ENCODE measurements around the gene ERBB2. TPM values are rescaled to one million over a fixed set of nuclear protein-coding genes. Genes with fewer than 3 reads are reported as not detected.
A peak's percentile ranks its signal among the peaks of the same experiment; 100 is the strongest.

ERBB2 gene
- total and polyA plus RNA-seq, 9 of the 15 experiments (the other 6 are each of a cell fraction or from before 2014, with no cell fraction given), result 0.74 to 5.6 (median 3.3) TPM

- TF ChIP-seq PTBP1 (IDR thresholded peaks at IDR 0.05; ENCODE audit: low read depth, low read length) (no peak), CBFA2T2 (conservative IDR thresholded peaks at IDR 0.05) (peak; percentile 67), FOSL1 (tag; conservative IDR thresholded peaks at IDR 0.05) (peak; percentile 68), KDM2B (CRISPR knock-in tag; IDR thresholded peaks at IDR 0.05) (peak; percentile 95), SOX6 (IDR thresholded peaks at IDR 0.05) (peak; percentile 78), RCOR1 (IDR thresholded peaks at IDR 0.05; ENCODE audit: borderline replicate concordance in 1 of 2, low read depth in 2 of 2, low read length in 2 of 2) (peak in 1 of 2 experiments; percentile 59; a peak in 1 of 4 replicates), CXXC5 (CRISPR knock-in tag; IDR thresholded peaks at IDR 0.05) (peak; percentile 89), ATF7 (IDR thresholded peaks at IDR 0.05) (0 out of 2 replicates have a peak, but pooled peaks have one; percentile 27), HIVEP1 (CRISPR knock-in tag; IDR thresholded peaks at IDR 0.05) (peak; percentile 59; the same call in 1 of the 2 replicates), SREBF1 (IDR thresholded peaks at IDR 0.05; ENCODE audit: borderline replicate concordance, low read depth, low read length) (no peak), SMAD4 (CRISPR knock-in tag; conservative IDR thresholded peaks at IDR 0.05) (peak; percentile 88), ZNF592 (IDR thresholded peaks at IDR 0.05) (peak; percentile 55), FOXK2 (conservative IDR thresholded peaks at IDR 0.05 in 1 of 2, IDR thresholded peaks at IDR 0.05 in 1 of 2; ENCODE audit: low read depth in 2 of 2) (no peak), ZFP1 (CRISPR knock-in tag; IDR thresholded peaks at IDR 0.05) (no peak), MYNN (IDR thresholded peaks at IDR 0.05) (peak; percentile 82), MYNN (CRISPR knock-in tag; IDR thresholded peaks at IDR 0.05) (no peak), ARHGAP35 (IDR thresholded peaks at IDR 0.05; ENCODE audit: partially characterized antibody) (no peak), CGGBP1 (CRISPR knock-in tag; IDR thresholded peaks at IDR 0.05) (0 out of 2 replicates have a peak, but pooled peaks have one; percentile 10)
- TF ChIP-seq, protein P1, sequence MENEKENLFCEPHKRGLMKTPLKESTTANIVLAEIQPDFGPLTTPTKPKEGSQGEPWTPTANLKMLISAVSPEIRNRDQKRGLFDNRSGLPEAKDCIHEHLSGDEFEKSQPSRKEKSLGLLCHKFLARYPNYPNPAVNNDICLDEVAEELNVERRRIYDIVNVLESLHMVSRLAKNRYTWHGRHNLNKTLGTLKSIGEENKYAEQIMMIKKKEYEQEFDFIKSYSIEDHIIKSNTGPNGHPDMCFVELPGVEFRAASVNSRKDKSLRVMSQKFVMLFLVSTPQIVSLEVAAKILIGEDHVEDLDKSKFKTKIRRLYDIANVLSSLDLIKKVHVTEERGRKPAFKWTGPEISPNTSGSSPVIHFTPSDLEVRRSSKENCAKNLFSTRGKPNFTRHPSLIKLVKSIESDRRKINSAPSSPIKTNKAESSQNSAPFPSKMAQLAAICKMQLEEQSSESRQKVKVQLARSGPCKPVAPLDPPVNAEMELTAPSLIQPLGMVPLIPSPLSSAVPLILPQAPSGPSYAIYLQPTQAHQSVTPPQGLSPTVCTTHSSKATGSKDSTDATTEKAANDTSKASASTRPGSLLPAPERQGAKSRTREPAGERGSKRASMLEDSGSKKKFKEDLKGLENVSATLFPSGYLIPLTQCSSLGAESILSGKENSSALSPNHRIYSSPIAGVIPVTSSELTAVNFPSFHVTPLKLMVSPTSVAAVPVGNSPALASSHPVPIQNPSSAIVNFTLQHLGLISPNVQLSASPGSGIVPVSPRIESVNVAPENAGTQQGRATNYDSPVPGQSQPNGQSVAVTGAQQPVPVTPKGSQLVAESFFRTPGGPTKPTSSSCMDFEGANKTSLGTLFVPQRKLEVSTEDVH (IDR thresholded peaks at IDR 0.05; ENCODE audit: low read depth, partially characterized antibody), result peak; percentile 76
- TF ChIP-seq, protein P2, sequence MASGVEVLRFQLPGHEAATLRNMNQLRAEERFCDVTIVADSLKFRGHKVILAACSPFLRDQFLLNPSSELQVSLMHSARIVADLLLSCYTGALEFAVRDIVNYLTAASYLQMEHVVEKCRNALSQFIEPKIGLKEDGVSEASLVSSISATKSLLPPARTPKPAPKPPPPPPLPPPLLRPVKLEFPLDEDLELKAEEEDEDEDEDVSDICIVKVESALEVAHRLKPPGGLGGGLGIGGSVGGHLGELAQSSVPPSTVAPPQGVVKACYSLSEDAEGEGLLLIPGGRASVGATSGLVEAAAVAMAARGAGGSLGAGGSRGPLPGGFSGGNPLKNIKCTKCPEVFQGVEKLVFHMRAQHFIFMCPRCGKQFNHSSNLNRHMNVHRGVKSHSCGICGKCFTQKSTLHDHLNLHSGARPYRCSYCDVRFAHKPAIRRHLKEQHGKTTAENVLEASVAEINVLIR (CRISPR knock-in tag; IDR thresholded peaks at IDR 0.05), result 0 out of 2 replicates have a peak, but pooled peaks have one; percentile 30
Measured at GRCh38 chr17:39667262-39667944, 32.5 kb upstream of the ERBB2 start (continued).
